Measurements from ENCODE around the gene DONSON. TPM values are rescaled to one million over a fixed set of nuclear protein-coding genes. Genes with fewer than 3 reads are reported as not detected.

The DONSON gene
- total and polyA plus RNA-seq, 9 of the 15 experiments (the other 6 are each of a cell fraction or from before 2014, with no cell fraction given) = 26.7 to 124 (median 62.6) TPM

DNA sequence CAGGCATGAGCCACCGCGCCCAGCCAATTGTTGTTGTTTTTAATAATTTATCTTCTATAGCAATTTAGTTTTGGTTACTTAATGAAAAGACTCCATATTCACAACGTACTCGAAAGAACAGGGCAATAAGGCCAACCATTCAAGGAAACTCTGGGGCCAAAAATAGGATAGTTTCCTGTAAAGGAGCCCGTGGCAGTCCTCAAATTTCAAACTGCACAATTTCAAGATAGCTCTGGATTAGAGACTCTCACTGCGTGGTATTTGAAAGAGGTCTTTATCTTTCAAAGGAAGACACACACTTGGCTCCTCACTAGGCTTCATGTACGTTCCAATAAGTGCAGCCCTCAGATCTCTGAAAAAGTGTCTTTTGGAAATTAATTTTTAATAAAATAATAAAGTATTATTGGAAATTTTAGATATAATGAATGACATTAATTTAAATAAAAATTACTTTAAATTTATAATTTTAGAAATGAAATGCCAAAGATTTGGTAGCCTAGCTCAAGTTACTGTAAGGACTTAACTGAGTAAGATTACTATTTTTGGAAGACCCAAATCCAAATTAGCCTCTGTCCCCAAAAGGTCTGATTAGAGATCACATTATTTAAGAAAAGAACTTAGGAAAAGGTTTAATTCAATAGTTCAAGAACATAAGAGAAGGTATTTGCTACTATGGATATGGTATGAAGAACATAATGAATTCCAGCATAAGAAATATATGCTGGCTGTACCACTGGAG, 22.7 kb upstream of the DONSON start (continued):
- TF ChIP-seq, protein P1, sequence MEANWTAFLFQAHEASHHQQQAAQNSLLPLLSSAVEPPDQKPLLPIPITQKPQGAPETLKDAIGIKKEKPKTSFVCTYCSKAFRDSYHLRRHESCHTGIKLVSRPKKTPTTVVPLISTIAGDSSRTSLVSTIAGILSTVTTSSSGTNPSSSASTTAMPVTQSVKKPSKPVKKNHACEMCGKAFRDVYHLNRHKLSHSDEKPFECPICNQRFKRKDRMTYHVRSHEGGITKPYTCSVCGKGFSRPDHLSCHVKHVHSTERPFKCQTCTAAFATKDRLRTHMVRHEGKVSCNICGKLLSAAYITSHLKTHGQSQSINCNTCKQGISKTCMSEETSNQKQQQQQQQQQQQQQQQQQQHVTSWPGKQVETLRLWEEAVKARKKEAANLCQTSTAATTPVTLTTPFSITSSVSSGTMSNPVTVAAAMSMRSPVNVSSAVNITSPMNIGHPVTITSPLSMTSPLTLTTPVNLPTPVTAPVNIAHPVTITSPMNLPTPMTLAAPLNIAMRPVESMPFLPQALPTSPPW (CRISPR knock-in tag; IDR thresholded peaks at IDR 0.05) = no peak
- TF ChIP-seq RFX7 (CRISPR knock-in tag; IDR thresholded peaks at IDR 0.05) (no peak), SETDB1 (IDR thresholded peaks at IDR 0.05; ENCODE audit: low read length) (no peak), HNRNPH1 (optimal IDR thresholded peaks at IDR 0.05; ENCODE audit: low read depth, low read length) (no peak), CBFA2T2 (conservative IDR thresholded peaks at IDR 0.05) (no peak), ZNF121 (CRISPR knock-in tag; conservative IDR thresholded peaks at IDR 0.05) (no peak)
- TF ChIP-seq, protein P2, sequence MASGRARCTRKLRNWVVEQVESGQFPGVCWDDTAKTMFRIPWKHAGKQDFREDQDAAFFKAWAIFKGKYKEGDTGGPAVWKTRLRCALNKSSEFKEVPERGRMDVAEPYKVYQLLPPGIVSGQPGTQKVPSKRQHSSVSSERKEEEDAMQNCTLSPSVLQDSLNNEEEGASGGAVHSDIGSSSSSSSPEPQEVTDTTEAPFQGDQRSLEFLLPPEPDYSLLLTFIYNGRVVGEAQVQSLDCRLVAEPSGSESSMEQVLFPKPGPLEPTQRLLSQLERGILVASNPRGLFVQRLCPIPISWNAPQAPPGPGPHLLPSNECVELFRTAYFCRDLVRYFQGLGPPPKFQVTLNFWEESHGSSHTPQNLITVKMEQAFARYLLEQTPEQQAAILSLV (tag; IDR thresholded peaks at IDR 0.05) = no peak

DNA sequence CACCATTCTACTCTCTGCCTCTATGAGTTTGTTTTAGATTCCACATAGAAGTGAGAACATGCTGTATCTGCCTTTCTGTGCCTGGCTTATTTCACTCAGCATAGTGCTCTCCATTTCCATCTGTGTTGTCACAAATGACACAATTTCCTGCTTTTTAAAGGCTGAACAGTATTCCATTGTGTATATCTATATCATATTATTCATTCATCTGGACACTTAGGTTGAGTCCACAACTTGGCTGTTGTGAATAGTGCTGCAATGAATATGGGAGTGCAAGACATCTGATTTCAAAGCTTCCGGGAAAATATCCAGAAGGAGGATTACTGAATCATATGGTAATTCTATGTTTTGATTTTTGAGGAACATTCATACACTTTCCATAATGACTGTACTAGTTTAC, 20.1 kb upstream of the DONSON start:
- intact Hi-C loops (cut with micrococcal nuclease) = loop anchor here (5.0 kb wide), 2 partner anchors 246 to 284 kb away; no protein-coding TSS in a partner anchor
- no peak overlapping the region for H3K4me3 ChIP-seq
- in situ Hi-C loops (cut with MboI) = loop anchor here (10.0 kb wide), 1 partner anchor 414 kb away; no protein-coding TSS in a partner anchor
- no peak overlapping the region for H3K4me2 ChIP-seq (ENCODE audit: insufficient read depth, low read length)
- FAIRE-seq (no peak), ATAC-seq (no peak), DNase-seq (ENCODE audit: extremely low read depth in 1 of 4, low spot score in 3 of 4) (no peak)
- H3K27ac ChIP-seq (ENCODE audit: extremely low read depth, low read depth, low read length) = no peak overlapping the region
- no TSS peak for BruUV-seq (replicated peaks)
- ChIA-PET POLR2A (interaction anchor here (0.6 to 1.2 kb wide), 3 partner anchors 122 to 248 kb away, joined by 3 to 4 read pairs (median 3); no protein-coding TSS in a partner anchor), CTCF (ENCODE audit: low intra/inter-chr PET ratio) (no interaction called here)
- H3K9me1 ChIP-seq (ENCODE audit: control insufficient read depth, insufficient read depth, low read length) = no peaks in the 10 kb centered on the region
- no peaks in the 10 kb centered on the region for H4K20me1 ChIP-seq (replicated peaks; ENCODE audit: control insufficient read depth, insufficient read depth, low read length)
- H3K36me3 ChIP-seq (ENCODE audit: control insufficient read depth, insufficient read depth, low read length) = peaks cover 27% of the 10 kb centered on the region
- H3K79me2 ChIP-seq (ENCODE audit: control insufficient read depth, insufficient read depth, low read length) = no peaks in the 10 kb centered on the region
- H3K9me3 ChIP-seq (replicated peaks; ENCODE audit: control insufficient read depth, insufficient read depth, low read depth, low read length) = no peaks in the 10 kb centered on the region
- H3K27me3 ChIP-seq (ENCODE audit: control insufficient read depth in 2 of 2, insufficient read depth in 2 of 2, low read length in 2 of 2) = no peaks in the 10 kb centered on the region
- no peak overlapping the region for H3K9ac ChIP-seq (ENCODE audit: insufficient read depth in 1 of 2, low read depth in 2 of 2, low read length in 2 of 2)
- 58% methylated on average over 1 of the region's 1 CpG for WGBS (ENCODE audit: insufficient coverage, low coverage, missing lambda C conversion rate)
- no peak overlapping the region for H2AFZ ChIP-seq (ENCODE audit: low read depth, low read length)
- no peaks in the 10 kb centered on the region for H3K4me1 ChIP-seq (replicated peaks in 1 of 2; ENCODE audit: control insufficient read depth in 2 of 2, insufficient read depth in 2 of 2, low read length in 2 of 2)
- TF ChIP-seq ZNF121 (CRISPR knock-in tag; conservative IDR thresholded peaks at IDR 0.05) (no peak), CCNT2 (IDR thresholded peaks at IDR 0.05; ENCODE audit: borderline replicate concordance, extremely low read depth, insufficient read length, low read depth, low read length) (no peak), FIP1L1 (IDR thresholded peaks at IDR 0.05; ENCODE audit: low read depth, low read length, poor library complexity, severe bottlenecking) (no peak), ZEB2 (IDR thresholded peaks at IDR 0.05) (no peak), ZFX (CRISPR knock-in tag; IDR thresholded peaks at IDR 0.05) (no peak), BMI1 (IDR thresholded peaks at IDR 0.05; ENCODE audit: low read length) (no peak), TCF7L2 (IDR thresholded peaks at IDR 0.05; ENCODE audit: low read depth, low read length) (no peak), NFE2 (IDR thresholded peaks at IDR 0.05; ENCODE audit: low read depth) (no peak)
- TF ChIP-seq, protein P3, sequence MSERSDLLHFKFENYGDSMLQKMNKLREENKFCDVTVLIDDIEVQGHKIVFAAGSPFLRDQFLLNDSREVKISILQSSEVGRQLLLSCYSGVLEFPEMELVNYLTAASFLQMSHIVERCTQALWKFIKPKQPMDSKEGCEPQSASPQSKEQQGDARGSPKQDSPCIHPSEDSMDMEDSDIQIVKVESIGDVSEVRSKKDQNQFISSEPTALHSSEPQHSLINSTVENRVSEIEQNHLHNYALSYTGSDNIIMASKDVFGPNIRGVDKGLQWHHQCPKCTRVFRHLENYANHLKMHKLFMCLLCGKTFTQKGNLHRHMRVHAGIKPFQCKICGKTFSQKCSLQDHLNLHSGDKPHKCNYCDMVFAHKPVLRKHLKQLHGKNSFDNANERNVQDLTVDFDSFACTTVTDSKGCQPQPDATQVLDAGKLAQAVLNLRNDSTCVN (CRISPR knock-in tag; IDR thresholded peaks at IDR 0.05) = no peak
- TF ChIP-seq, protein P4, sequence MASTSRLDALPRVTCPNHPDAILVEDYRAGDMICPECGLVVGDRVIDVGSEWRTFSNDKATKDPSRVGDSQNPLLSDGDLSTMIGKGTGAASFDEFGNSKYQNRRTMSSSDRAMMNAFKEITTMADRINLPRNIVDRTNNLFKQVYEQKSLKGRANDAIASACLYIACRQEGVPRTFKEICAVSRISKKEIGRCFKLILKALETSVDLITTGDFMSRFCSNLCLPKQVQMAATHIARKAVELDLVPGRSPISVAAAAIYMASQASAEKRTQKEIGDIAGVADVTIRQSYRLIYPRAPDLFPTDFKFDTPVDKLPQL (IDR thresholded peaks at IDR 0.05; ENCODE audit: extremely low read depth, insufficient read length) = no peak
